ENCODE results near the gene SLIT1.

Gene SLIT1

DNA sequence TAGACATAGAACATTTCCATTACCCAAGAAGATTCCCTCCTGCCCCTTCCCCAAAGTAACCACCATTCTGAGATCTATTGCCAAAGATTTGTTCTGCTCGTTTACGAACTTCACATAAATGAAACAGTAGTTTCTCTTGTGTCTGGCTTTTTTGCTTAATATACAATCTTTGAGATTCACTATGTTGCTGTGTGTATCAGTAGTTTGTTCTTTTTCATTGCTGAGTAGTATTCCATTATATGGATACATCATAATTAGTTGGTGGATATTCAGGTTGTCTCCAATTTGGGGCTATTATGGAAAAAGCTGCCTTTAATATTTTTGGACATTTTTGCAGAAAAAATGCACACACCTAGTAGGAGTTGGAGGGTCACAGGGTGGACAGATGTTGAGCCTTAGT lies 124.3 kb downstream of the SLIT1 start:
- FAIRE-seq, result no peak

- FAIRE-seq, result no peak
These were observed 125.2 kb downstream of the SLIT1 start for GRCh38 chr10:97060441-97061084.

DNA sequence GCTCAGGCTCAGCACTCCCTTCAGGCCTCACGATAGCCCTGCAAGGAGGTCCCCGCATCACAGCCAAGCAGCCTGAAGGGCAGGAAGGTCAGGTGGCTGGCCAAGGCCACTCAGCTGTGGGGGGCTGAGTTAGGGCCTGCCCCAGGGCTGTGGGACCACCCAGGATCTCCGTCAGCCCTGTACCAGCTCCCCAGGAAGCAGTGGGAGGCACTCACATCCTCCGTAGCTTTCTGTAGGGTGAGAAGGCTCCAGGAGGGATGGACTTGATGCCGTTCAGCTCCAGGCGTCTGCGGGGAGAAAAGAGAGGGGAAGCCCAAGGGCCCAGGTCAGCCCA lies 125.9 kb downstream of the SLIT1 start:
- no peak for FAIRE-seq

DNA sequence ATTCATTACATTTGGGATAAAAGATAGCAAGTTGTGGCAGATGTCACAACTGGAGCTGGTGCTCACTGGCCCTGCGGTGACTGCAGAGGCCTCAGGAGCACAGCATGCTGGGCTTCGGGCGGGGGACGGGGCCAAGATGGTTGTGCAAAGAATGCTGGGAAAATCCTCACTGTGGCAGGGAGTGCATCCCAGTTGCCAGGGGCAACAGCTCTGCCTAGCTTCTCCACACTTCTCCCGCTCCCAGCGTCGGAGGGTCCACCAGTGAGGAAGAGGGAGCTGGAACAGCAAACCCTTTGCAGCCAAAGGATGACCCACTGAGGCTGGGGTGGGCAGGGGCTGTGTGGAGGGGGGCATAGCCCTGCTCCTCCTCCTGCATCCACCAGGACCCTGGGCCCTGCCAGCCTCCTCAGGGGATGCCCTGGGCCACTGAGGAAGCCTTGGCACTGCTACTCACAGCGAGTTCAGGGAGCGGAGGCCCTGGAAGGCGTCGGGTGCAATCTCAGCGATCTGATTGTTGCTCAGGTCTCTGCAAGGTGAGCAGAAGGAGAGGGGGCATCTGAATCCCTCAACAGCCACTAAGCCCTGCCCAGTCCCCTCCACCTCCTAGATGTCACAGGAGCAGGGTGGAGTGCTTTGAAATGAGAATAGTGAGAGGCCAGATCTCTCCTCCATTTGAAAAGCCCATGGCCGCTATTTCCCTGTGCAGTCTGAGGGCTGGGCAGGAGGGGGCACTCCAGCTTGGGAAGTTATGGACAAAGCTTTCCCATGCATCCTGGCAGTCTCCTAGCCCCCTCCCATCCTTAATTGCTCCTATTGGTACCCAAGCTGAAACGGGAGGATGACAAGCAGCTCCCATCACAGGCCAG lies 126.5 kb downstream of the SLIT1 start:
- FAIRE-seq, result no peak

DNA sequence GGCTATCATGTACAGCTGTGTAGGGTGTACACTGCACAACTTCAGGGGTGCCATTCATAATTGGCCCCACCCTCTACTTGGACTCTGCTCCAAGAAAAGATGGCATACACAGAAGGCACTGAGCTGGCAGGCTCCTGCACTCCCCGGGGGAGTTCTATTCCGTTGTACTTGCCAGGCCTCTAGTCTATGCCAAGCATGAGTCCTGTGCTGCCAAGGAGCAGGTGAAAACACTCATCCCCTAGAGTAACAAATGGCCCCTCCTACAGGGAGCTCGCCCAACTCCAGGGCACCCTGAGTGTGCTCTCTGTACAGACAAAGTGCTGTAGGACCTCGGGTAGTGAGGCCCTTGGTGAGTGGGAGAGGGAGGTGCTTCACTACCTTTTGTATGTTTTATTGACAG lies 127.2 kb downstream of the SLIT1 start:
- FAIRE-seq, result no peak

- no peak for FAIRE-seq
These were observed 128.1 kb downstream of the SLIT1 start for GRCh38 chr10:97057491-97058235.

GRCh38 chr10:97056003-97056630 lies 129.6 kb downstream of the SLIT1 start:
- no peak for FAIRE-seq

- FAIRE-seq, result no peak
These were observed 132.5 kb downstream of the SLIT1 start for GRCh38 chr10:97053276-97053675.

DNA sequence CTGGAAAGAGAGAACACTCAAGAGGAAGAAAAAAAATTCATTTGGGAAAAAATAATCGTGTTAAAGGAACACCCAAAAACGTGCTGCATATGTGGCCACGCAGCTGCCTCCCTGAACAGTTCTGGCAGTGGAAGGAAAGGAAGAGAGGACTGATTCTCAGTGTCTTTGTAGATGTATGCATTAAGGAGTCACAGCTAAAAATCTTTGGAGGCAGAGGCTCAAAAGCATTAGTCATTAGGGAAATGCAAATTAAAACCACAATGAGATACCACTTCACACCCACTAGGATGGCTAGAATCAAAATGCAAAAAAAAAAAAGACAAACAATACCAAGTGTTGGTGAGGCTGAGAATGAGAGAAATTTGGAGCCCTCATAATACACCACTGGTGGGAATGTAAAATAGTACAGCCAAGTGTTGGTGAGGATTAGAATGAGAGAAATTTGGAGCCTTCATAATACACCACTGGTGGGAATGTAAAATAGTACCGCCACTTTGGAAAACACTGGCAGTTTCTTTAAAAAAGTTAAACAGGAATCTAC lies 134.7 kb downstream of the SLIT1 start:
- no peak for FAIRE-seq

GRCh38 chr10:97050205-97050745 lies 135.5 kb downstream of the SLIT1 start:
- FAIRE-seq, result no peak

DNA sequence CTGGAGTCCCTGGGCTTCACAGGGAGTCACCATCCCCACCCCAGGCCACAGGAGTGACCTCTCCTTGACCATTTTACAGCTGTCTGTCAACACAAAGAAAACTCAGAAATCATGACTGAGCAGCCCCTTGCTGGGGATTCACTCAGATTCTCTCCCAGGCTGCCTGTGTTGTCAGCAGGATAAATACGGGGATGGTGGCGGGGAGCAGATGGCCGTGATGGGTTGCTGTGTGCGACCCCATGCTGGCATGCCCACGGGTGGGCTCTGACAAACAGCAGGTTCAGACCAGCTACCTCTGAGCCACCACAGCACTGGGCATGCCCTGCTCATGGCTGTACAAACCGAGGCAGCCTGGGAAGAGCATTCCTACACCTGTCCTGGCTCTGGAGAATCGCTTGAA lies 136.1 kb downstream of the SLIT1 start:
- no peak for FAIRE-seq

DNA sequence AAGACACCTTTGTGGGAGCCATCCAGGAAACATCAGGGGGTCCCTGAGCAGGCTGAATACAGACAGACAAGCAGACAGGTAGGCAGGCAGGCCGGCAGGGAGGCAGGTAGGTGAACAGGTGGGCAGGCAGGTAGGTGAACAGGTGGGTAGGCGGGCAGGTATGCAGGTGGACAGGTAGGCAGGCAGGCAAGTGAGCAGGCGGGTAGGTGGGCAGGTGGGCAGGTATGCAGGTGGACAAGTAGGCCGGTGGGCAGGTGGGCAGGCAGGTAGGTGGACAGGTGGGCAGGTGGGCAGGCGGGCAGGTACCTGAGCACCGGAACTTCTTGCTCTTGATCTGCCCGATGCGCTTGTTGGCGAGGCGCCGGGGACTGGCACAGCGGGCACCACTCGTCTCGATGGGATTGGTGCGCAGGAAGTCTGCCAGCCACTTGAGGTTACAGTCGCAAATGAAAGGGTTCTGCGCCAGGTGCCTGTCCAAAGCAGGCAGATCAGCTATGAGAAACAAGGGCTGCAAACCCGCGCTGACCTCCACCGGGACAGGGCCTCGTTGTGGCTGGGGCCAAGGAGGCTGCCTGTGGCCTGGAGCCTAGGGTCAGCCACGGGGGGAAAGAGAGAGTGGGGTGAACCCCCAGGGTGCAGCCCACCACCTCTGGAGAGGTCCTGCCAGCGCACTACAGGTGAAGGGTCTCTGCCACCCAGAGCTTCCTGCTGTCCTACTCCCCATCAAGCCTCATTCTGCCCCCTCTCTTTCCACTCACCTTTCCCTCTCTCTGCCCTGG lies 136.9 kb downstream of the SLIT1 start:
- FAIRE-seq, result no peak

GRCh38 chr10:97047788-97048187 lies 138.0 kb downstream of the SLIT1 start:
- no peak for FAIRE-seq

DNA sequence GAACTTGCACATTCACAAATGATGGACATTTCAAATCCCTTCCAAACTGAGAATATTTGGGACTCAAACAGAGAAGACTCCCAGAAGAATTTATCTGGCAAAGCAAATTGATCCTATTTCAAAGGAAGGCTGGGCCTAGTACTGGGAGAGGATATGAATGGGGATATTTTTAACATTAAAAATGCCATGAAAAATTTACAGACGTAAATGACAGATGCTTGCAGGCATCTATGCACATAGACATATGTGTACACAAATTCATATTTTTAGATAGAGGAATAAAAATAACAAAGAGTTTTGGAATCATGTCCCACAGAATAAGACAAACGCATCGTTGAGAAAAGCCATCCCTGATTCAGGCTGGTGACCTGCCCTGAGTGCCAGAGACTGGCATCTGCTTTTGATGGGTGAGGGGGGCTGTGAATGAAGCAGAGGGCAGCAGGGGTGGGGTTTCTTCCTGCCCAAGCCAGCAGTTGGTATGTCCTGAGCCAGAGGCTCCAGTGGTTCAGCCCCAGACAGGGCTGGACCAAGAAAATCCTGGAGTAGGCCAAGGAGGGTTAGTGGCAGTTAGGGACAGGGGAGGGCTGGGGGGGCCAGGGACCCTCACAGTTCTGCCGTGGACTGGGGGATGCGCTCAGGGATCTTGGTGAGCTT lies 138.5 kb downstream of the SLIT1 start:
- FAIRE-seq, result no peak

GRCh38 chr10:97046456-97047082 lies 139.2 kb downstream of the SLIT1 start:
- no peak for FAIRE-seq

DNA sequence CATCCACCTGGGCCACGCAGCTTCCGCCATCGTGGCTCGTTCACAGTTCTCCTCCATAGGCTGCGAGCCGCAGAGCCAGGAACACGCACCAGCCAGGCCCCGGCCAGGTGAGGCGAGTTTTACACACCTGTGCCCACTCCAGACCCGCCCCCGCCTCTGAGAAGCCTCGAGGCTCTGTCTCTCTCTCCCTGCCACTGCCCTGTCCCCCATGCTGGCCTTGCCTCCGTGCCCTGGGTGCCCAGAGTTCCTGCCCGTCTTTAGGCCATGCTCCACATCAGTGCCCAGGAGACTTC lies 142.2 kb downstream of the SLIT1 start:
- no peak for FAIRE-seq

GRCh38 chr10:97042716-97043562 lies 142.8 kb downstream of the SLIT1 start:
- FAIRE-seq, result no peak

- FAIRE-seq, result no peak
These were observed 143.7 kb downstream of the SLIT1 start for GRCh38 chr10:97042081-97042480.

DNA sequence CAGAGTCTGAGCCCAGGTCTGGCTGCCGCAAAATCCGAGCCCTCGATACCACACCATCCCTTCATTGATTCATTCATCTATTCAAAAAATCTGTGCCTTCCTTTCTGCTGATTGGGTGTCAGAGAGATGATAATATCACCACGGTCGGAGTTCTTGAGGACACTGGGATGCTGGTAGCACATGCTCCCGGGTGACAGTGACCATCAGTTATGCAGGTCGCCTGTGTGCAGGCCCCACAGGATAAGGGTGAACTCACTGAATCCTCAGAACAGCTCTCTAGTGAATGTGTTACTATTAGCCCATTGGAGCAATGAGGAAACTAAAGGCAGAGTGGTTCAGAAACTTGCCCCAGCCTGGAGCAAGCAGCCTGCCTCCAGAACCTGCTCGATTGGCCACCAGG lies 145.1 kb downstream of the SLIT1 start:
- FAIRE-seq, result no peak

GRCh38 chr10:97040248-97040584 lies 145.5 kb downstream of the SLIT1 start:
- FAIRE-seq, result no peak

Measured in endometrium (tissue), 2 donors.